Vagina (tissue), 2 donors: Measurements from ENCODE around the gene TNNT1. TPM values are rescaled to one million over a fixed set of nuclear protein-coding genes. Genes with fewer than 3 reads are reported as not detected.

ENCODE experiments used
- DNase-seq, 2 donors: peaks; one replicate each; pipeline ENCODE4 v3.0.0-alpha.2; 2017; ENCODE audit errors: extremely low spot score in 2 of 2
- H3K27ac ChIP-seq: fragments of 200-600 bp; sonication (generic); one replicate; pipeline ENCODE4 v1.5.1; 2019
- H3K27me3 ChIP-seq: fragments of 200-600 bp; sonication (generic); one replicate; pipeline ENCODE4 v1.5.1; 2019
- H3K36me3 ChIP-seq, 2 donors: fragments of 200-600 bp; sonication (generic); one replicate each; pipeline ENCODE4 v1.5.1; 2017 to 2019
- H3K4me1 ChIP-seq: fragments of 200-600 bp; sonication (generic); one replicate; pipeline ENCODE4 v1.5.1; 2019
- H3K4me3 ChIP-seq, 2 donors: fragments of 200-600 bp; sonication (generic); 1 replicate in 1 of 2; 2 replicates in 1 of 2; pipeline ENCODE4 v1.5.1; 2016 to 2019
- H3K9me3 ChIP-seq: fragments of 200-600 bp; sonication (generic); one replicate; pipeline ENCODE4 v1.5.1; 2019
- CTCF ChIP-seq, 3 experiments: fragments of 450-650 bp in 2 of 3; fragments of 200-600 bp in 1 of 3; sonication (generic) in 1 of 3; IDR thresholded peaks; one replicate each; pipeline ENCODE4 v1.5.1; 2017 to 2019; ENCODE audit warnings: antibody characterized with exemption in 3 of 3, mild to moderate bottlenecking in 2 of 3, moderate library complexity in 2 of 3
- POLR2A ChIP-seq, 2 donors: fragments of 450-650 bp; IDR thresholded peaks; one replicate each; pipeline ENCODE4 v1.6.1; 2017; ENCODE audit warnings: antibody characterized with exemption in 2 of 2, mild to moderate bottlenecking in 2 of 2, moderate library complexity in 2 of 2
- POLR2AphosphoS5 ChIP-seq, 2 donors: sonication (generic); formaldehyde crosslinking; IDR thresholded peaks; one replicate each; pipeline ENCODE4 v1.9.0; 2017; ENCODE audit warnings: antibody characterized with exemption in 2 of 2, mild to moderate bottlenecking in 2 of 2, low read depth in 1 of 2; ENCODE audit not compliant: insufficient read depth in 1 of 2
- intact Hi-C: fragments of 100-400 bp; cut with DNase I; formaldehyde crosslinking; loops from one replicate; pipeline ENCODE4 v1.15.1; 2023
- total RNA-seq: library from RNA; depleted of rRNA; stranded (reverse); fragments of >200 nt; gene quantifications from one replicate; pipeline ENCODE4 v1.2.3, GENCODE V29; 2016

TNNT1 gene
- total RNA-seq, 1 donor from 2014 or later, result 9.1 TPM

GRCh38 chr19:55160986-55161365 lies 12.0 kb upstream of the TNNT1 start:
- H3K9me3 ChIP-seq, result no peaks in the 10 kb centered on the region
- no peak overlapping the region for H3K27ac ChIP-seq
- no peak for DNase-seq
- intact Hi-C loops, result no loop called here
- H3K27me3 ChIP-seq, result no peaks in the 10 kb centered on the region
- TF ChIP-seq CTCF (IDR thresholded peaks at IDR 0.05) (no peak), POLR2AphosphoS5 (IDR thresholded peaks at IDR 0.05; ENCODE audit: insufficient read depth in 1 of 2, low read depth in 1 of 2) (no peak), POLR2A (IDR thresholded peaks at IDR 0.05) (no peak)
- no peaks in the 10 kb centered on the region for H3K36me3 ChIP-seq
- peaks cover 26% of the 10 kb centered on the region for H3K4me1 ChIP-seq
- H3K4me3 ChIP-seq, result no peak overlapping the region

DNA sequence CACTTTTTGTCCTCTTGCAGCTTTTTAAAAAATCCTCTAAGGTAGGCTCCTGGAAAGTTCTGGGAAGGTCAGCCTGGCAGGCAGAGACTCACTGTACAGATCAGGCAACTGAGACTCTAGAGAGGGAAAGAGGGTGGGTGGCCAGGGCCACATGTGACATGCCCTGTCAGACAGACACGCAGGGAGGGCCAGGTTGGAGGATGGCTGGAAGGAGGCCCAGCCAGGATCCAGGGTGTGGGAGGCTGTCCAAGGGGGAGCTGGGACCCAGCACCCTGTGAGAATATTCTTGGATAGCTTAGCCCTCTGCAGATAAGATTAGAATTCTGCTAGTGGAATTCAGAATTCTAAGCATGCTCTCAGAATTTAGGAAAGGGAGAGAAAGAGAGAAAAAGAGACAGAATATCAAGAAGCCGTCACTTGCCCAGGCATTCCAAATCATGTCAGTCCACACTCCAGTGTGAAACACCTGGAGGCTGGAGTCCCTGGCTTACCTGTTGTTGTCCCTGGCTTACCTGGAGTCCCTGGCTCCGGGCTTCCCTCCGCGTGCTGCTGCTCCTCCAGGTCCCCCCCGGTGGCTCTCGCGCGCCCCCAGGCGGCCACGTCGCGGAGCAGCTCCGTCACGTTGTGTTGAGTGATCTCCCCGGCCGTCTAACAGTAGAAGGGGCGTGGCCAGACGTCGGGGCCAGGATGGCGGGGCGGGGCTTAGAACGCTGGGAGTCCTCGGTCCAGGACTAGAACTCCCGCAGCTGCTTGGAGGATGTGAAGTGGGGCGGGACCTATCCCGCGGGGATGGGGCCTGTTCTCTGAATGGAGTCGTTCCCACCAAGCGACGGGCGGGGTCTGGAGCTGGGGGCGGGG lies 11.4 kb upstream of the TNNT1 start:
- Histone ChIP-seq H3K4me3 (no peak overlapping the region), H3K27ac (no peak overlapping the region), H3K27me3 (no peaks in the 10 kb centered on the region), H3K36me3 (no peaks in the 10 kb centered on the region), H3K4me1 (peaks cover 26% of the 10 kb centered on the region), H3K9me3 (no peaks in the 10 kb centered on the region)
- no peak for DNase-seq
- intact Hi-C loops, result no loop called here
- TF ChIP-seq POLR2A (IDR thresholded peaks at IDR 0.05) (no peak), CTCF (IDR thresholded peaks at IDR 0.05) (peak in 2 of 3 experiments; percentile 41 to 42)

DNA sequence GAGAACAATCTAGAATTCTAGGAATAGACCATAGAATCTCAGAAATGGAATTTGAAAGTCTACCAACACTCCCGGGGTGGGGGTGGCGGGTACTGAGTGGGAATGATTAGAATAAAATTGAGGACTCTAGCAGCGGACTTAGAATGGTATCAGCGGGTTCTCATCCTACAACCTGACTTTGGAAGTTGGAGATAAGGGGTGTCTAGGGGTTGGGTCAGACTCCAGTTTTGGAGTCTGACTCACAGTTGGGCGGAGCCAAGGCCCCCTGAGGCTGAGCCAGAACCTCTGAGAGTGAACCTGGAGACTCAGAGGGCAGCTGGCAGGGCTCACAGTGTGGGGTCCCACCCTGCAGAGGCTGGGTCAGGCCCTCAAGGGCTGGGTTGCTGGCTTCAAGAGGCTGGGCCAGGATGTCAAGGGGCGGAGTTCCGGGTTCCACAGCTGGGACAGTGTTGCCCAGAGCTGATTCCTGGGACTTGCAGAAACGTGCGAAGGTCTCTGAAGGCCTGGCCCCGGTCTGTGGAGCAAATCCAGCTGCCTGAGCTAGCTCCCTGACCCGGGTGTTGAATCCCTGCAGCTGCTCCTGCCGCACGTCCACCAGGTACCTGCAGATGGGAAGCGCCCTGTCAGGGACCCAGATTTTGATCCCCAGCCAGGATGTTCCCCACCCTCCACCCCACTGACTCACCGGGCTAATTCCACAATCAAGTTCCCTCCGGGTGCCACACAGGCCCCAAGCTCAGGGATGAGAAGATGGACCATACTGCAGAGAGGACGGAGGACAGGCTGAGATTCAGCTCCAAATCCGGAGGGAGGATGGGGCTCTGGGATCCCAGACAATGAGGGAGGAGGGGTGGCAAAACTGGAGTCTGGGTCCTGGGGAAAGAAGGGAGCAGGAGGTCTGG lies 10.1 kb upstream of the TNNT1 start:
- Histone ChIP-seq H3K9me3 (no peaks in the 10 kb centered on the region), H3K4me1 (peaks cover 26% of the 10 kb centered on the region), H3K4me3 (no peak overlapping the region), H3K36me3 (no peaks in the 10 kb centered on the region), H3K27me3 (no peaks in the 10 kb centered on the region), H3K27ac (no peak overlapping the region)
- intact Hi-C loops, result no loop called here
- no peak for DNase-seq
- TF ChIP-seq CTCF (IDR thresholded peaks at IDR 0.05) (no peak), POLR2AphosphoS5 (IDR thresholded peaks at IDR 0.05; ENCODE audit: insufficient read depth in 1 of 2, low read depth in 1 of 2) (no peak), POLR2A (IDR thresholded peaks at IDR 0.05) (no peak)

DNA sequence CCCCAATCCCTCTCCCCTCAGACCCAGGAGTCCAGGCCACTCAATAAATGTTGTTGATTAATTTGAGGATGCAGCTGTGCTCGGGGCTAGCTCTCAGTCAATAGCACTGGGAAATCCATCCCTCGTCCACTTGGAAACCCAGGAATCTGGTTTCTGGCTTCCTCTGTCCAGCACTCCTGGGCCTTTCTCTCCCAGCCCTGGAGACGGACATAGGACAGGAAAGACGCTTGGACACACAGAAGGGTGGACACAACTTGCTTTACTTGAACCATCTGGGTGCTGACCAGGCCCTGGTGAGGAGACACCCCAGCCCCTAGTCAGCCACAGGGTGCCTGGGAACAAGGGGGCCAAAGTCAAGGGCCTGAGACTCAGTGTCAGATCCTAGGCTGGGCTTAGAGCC lies 9.4 kb upstream of the TNNT1 start:
- no peak for DNase-seq
- Histone ChIP-seq H3K4me1 (peaks cover 26% of the 10 kb centered on the region), H3K27ac (no peak overlapping the region), H3K27me3 (no peaks in the 10 kb centered on the region), H3K9me3 (no peaks in the 10 kb centered on the region), H3K36me3 (no peaks in the 10 kb centered on the region), H3K4me3 (no peak overlapping the region)
- intact Hi-C loops, result no loop called here
- no peak for TF ChIP-seq POLR2AphosphoS5 (IDR thresholded peaks at IDR 0.05; ENCODE audit: insufficient read depth in 1 of 2, low read depth in 1 of 2)
- no peak for TF ChIP-seq CTCF (IDR thresholded peaks at IDR 0.05)
- TF ChIP-seq POLR2A (IDR thresholded peaks at IDR 0.05), result no peak
